Measurements from ENCODE around the gene BHLHE40.

Gene BHLHE40

GRCh38 chr3:5002871-5003247 is 23.6 kb downstream of the BHLHE40 start:
- no peak for FAIRE-seq

DNA sequence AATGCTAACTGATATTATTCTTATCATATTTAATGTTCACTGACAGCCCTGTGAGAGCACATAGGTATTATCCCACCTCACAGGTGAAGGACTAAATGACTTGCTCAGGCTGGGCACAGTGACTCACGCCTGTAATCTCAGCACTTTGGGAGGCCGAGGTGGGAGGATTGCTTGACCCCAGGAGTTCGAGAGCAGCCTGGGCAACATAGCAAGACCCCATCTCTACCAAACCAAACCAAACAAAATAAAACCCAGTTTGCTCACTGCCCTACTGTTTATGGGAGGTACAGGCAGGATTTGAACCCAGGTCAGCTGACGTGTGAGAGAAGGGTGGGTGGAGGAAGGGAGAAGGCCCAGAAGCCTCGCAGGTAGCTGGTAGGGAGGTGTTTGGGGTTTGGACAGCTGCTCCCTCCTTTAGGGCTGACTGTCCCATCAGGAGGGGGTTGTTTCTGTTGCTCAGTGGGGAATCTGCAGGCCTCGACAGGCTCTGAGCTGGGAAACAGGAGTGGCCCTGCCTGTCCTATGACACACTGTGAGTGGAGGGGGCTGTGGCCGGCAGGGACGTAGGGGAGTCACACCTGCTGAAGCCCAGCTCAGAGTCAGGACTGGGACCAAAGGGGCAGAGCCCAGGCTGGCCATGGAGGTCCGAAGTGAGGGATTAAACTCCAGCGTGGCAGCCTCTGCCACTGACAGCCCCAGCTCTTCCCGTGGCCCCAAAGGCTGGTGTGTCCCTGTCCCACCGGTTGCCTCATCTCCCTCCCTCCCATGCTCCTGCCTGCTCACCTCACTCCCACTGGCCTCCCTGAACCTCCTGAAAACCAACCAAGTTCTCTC is 25.3 kb downstream of the BHLHE40 start:
- FAIRE-seq = no peak

DNA sequence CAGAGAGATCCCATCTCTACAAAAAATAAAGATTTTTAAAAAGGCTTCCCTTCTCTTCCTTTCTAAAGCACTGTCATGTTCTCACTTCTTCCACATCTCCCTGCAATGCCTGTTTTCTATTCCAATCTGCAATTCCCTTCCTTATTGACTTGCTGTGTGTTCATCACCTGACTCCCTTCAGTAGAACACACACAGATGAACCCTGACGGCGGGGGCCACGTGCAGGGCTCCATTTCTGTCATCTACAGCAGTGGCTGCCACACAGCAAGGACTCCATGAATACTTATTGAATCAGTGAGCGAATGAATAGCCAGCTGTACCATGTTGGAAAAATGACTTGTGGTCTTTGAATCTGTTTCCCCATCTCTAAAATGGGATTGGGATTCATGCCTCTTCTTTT is 26.1 kb downstream of the BHLHE40 start:
- no peak for FAIRE-seq

GRCh38 chr3:5006755-5007202 is 27.5 kb downstream of the BHLHE40 start:
- no peak for FAIRE-seq

DNA sequence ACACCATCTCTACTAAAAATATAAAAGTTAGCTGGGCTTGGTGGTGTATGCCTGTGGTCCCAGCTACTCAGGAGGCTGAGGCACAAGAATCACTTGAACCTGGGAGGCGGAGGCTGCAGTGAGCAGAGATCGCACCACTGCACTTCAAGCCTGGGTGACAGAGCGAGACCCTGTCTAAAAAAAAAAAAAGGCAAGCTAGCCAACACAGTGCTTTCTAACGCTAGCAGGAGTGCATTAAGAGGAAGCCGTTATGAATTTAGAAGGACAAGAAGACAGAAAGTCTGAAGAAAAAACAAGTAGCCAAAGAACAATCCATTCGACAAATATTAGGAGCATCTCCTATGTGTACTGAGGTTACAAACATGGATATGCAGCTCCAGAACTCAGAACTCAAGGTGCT is 28.6 kb downstream of the BHLHE40 start:
- FAIRE-seq = no peak

DNA sequence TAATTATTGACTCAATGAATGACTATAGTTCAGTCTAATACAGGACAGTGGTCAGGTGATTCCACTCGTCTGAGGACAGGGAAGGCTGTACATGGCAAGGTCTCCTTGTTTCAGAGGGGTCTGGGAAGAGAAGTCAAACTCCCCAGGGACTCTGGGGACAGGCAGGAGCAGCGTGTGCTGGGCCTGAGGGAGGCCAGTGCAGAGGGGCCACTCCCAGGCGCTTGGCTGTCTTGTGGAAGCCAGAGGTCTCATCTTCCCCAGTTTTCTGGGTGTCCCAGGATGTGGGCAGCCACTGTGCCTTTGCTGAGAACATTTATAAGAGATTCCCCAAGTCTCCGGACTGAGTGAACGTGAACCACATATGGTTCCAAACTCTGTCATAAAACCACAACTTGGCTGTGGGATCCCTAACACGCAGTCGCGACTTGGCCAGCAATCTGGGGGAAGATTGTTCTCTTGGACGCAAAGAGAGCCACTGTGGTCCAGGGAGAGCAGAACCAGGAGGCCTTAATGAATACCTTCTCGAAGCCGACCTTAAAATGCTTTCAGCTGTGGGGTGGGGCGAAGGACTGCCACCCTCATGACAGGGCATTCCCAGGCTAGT is 30.4 kb downstream of the BHLHE40 start:
- no peak for FAIRE-seq

DNA sequence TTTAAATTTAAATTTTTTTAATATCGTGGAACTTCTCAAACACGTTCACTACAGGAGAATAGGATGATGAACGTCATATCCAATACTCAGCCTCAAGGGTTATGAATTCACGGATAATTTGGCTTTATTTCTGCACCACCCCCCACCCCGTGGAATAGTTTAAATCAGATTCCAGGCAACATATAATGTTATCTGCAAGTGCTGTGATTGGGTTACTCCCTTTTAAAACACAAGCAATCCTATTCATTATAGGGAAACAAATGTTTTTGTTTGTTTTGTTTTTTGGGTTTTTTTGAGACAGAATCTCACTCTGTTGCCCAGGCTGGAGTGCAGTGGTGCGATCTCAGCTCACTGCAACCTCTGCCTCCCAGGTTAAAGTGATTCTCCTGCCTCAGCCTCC is 30.9 kb downstream of the BHLHE40 start:
- no peak for FAIRE-seq

- no peak for FAIRE-seq
These were observed 31.7 kb downstream of the BHLHE40 start for GRCh38 chr3:5010706-5011554.

- FAIRE-seq = no peak
These were observed 32.5 kb downstream of the BHLHE40 start for GRCh38 chr3:5011555-5012256.

DNA sequence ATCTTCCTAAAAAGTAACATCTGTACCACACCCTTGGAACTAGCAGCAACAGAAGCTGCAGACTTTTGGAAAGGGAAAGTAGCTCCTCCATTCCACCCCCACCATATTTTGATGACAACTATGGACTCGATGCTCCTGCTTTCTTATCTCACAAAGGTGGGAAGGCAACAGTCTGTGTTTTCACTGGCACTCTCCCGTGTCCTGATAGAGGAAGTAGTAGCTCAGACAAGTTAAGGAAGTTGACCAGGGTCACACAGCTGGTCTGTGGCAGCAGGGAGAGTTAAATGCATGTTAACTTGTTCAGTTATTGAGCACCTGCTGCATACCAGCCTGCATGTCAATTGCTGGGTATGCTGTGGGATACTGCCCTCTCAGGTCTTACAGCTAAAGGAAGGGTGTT is 33.1 kb downstream of the BHLHE40 start:
- FAIRE-seq = no peak

DNA sequence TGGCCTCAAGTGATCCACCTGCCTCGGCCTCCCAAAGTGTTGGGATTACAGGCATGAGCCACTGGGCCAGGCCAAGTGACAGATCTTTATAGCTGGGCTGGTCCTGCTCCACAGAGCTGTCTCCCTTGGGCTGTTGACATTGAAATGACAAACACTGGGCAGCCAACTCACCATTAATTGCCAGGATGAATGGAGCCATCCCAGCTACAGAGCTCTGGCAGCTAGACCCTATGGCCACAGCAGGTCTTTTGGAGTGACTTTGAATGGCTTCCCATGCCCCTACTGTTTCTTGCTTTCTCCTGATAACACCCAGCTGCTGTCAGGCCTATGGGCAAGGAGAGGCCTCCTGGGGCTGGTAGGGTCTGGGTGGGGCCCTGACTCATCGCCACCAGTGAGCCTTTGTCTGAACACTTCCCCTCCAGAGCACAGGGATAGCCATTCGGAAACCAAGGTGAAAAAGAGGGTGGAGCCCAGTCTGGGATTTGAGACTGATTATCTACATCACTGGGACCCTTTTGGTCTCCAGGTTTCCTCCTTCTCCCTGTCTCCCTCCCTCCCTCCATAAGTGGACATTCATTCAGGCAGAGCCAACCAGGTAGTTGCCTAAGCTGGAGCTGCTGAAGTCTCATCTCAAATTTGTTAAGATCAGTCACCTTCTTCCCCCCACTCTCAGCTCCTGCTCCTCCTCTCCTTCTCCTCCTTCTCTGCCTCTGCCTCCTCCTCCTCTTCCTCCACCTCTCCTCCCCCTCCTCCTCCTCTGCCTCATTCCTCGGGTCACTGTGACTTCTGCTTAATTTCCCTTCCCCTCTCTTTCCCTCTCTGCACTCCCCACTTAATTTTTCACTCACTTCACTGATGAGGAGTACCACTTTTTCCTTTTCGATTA is 34.0 kb downstream of the BHLHE40 start:
- no peak for FAIRE-seq

GRCh38 chr3:5014391-5014790 is 35.2 kb downstream of the BHLHE40 start:
- FAIRE-seq = no peak

- FAIRE-seq = no peak
These were observed 35.8 kb downstream of the BHLHE40 start for GRCh38 chr3:5015056-5015455.

DNA sequence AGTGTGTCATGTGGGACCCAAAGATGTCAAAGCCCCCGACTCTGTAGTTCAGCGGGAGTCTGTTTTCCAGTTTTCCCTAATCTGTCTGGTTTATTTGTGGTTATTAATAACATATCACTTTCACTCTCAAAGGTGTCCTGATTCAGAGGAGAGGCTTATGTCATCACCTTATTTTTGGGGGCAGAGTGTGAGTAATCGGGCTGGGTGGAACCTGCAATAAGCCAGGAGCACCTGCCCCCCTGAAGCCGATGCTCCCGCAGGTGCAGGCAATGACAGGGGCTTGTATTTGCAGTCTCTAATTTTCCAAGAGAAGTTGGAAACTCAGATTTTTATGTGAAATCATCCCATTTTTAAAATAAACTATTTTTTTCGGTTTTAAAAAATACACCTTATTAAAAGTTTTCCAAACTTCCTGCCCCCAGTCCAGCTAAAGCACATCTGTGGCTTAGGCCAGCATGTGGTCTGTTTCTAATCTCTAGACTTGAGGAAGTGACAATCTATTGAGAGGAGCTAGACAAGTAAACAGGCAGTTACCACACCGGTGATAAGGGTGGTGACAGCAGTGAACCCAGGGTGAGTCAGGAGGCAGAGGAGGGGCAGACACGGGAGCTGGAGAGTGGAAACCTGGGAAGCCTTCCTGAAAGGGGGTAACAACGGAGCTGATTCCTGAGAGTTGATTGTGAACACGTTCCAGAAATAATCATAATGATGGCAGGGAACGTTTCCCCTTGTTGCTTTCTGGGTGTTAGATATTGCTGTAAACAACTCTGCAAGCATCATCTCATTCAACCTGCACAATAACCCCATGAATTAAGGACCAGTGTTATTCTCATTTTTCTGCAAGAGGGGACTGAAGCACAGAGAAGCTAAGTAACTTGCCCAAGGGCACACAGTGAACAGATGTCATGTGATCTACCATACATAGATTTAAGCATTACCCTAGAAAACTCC is 37.2 kb downstream of the BHLHE40 start:
- FAIRE-seq = no peak

- FAIRE-seq = no peak
These were observed 38.8 kb downstream of the BHLHE40 start for GRCh38 chr3:5017925-5018531.

- FAIRE-seq = no peak
These were observed 40.4 kb downstream of the BHLHE40 start for GRCh38 chr3:5019411-5020241.

- no peak for FAIRE-seq
These were observed 41.0 kb downstream of the BHLHE40 start for GRCh38 chr3:5020242-5020722.

GRCh38 chr3:5021116-5022092 is 42.2 kb downstream of the BHLHE40 start:
- no peak for FAIRE-seq

Data from islet of Langerhans (tissue), 1 donor.